Mesenchymal stem cell (in vitro differentiated cells and primary cell): ENCODE measurements around the gene ADGRG1.

Source experiments
- DNase-seq: peaks from one replicate; pipeline ENCODE4 v3.0.0-alpha.2; 2013
- H2AFZ ChIP-seq: one replicate; pipeline ENCODE4 v1.6.1; 2013; ENCODE audit warnings: low read depth, mild to moderate bottlenecking, control low read depth, inconsistent platforms, low read length, moderate library complexity
- H2AK5ac ChIP-seq: 2 replicates; pipeline ENCODE4 v1.6.1; 2013; ENCODE audit warnings: low read length, moderate library complexity, mild to moderate bottlenecking, inconsistent platforms; ENCODE audit not compliant: severe bottlenecking
- H2BK120ac ChIP-seq: one replicate; pipeline ENCODE4 v1.6.1; 2013; ENCODE audit warnings: low read depth, mild to moderate bottlenecking, inconsistent platforms, low read length, moderate library complexity
- H2BK12ac ChIP-seq, 2 experiments: one replicate each; pipeline ENCODE4 v1.6.1; 2013; ENCODE audit warnings: inconsistent platforms in 2 of 2, low read length in 2 of 2, mild to moderate bottlenecking in 2 of 2, moderate library complexity in 2 of 2, control low read depth in 1 of 2
- H2BK15ac ChIP-seq: one replicate; pipeline ENCODE4 v1.6.1; 2013; ENCODE audit warnings: mild to moderate bottlenecking, low read depth, inconsistent platforms; ENCODE audit not compliant: poor library complexity, severe bottlenecking
- H2BK5ac ChIP-seq: 2 replicates; pipeline ENCODE4 v1.6.1; 2013; ENCODE audit warnings: low read depth, mild to moderate bottlenecking, low read length, control low read depth, inconsistent platforms; ENCODE audit not compliant: poor library complexity, severe bottlenecking
- H3K14ac ChIP-seq, 2 experiments: one replicate each; pipeline ENCODE4 v1.6.1; 2013; ENCODE audit warnings: inconsistent platforms in 2 of 2, low read length in 2 of 2, control low read depth in 1 of 2, mild to moderate bottlenecking in 1 of 2, moderate library complexity in 1 of 2
- H3K18ac ChIP-seq, 2 experiments: one replicate each; pipeline ENCODE4 v1.6.1; 2013; ENCODE audit warnings: inconsistent platforms in 2 of 2, low read length in 2 of 2, control low read depth in 1 of 2, low read depth in 1 of 2, mild to moderate bottlenecking in 1 of 2
- H3K23ac ChIP-seq, 2 experiments: one replicate each; pipeline ENCODE4 v1.6.1; 2013; ENCODE audit warnings: inconsistent platforms in 2 of 2, low read length in 2 of 2, mild to moderate bottlenecking in 2 of 2, moderate library complexity in 2 of 2, control low read depth in 1 of 2
- H3K27ac ChIP-seq: 2 replicates; pipeline ENCODE4 v1.5.1; 2013; ENCODE audit warnings: mild to moderate bottlenecking, moderate library complexity, low read length, control low read depth, inconsistent platforms; ENCODE audit not compliant: poor library complexity, severe bottlenecking
- H3K27me3 ChIP-seq, 2 experiments: 2 replicates each; pipeline versions ENCODE4 v1.6.1 to v1.7.0; 2013; ENCODE audit warnings: low read length in 2 of 2, mild to moderate bottlenecking in 2 of 2, moderate library complexity in 2 of 2, control low read depth in 1 of 2, inconsistent platforms in 1 of 2; ENCODE audit not compliant: control insufficient read depth in 1 of 2, insufficient read depth in 1 of 2
- H3K36me3 ChIP-seq, 2 experiments: 2 replicates each; pipeline versions ENCODE4 v1.6.1 to v1.7.0; 2013; ENCODE audit warnings: low read length in 2 of 2, control low read depth in 1 of 2, inconsistent platforms in 1 of 2, low read depth in 1 of 2, mild to moderate bottlenecking in 1 of 2; ENCODE audit not compliant: insufficient read depth in 2 of 2, control insufficient read depth in 1 of 2
- H3K4ac ChIP-seq, 2 experiments: one replicate each; pipeline ENCODE4 v1.6.1; 2013; ENCODE audit warnings: inconsistent platforms in 2 of 2, low read length in 2 of 2, mild to moderate bottlenecking in 2 of 2, moderate library complexity in 2 of 2, control low read depth in 1 of 2, low read depth in 1 of 2
- H3K4me1 ChIP-seq: 2 replicates; pipeline ENCODE4 v1.6.1; 2013; ENCODE audit warnings: low read depth, low read length, control low read depth; ENCODE audit not compliant: control insufficient read depth, insufficient read depth
- H3K4me2 ChIP-seq: 2 replicates; pipeline ENCODE4 v1.6.1; 2013; ENCODE audit warnings: low read length, mild to moderate bottlenecking, inconsistent platforms; ENCODE audit not compliant: poor library complexity, severe bottlenecking
- H3K4me3 ChIP-seq, 2 experiments: 2 replicates each; pipeline versions ENCODE4 v1.5.1 to v1.7.0; 2013; ENCODE audit warnings: low read length in 2 of 2, mild to moderate bottlenecking in 2 of 2, control low read depth in 1 of 2, low read depth in 1 of 2; ENCODE audit not compliant: insufficient read depth in 1 of 2
- H3K79me1 ChIP-seq: replicated peaks from 2 replicates; pipeline ENCODE4 v1.6.1; 2013; ENCODE audit warnings: mild to moderate bottlenecking, control low read depth, low read length, inconsistent platforms; ENCODE audit not compliant: poor library complexity, severe bottlenecking
- H3K9ac ChIP-seq: 2 replicates; pipeline ENCODE4 v1.7.0; 2013; ENCODE audit warnings: mild to moderate bottlenecking, low read length, moderate library complexity
- H3K9me3 ChIP-seq: 2 replicates; pipeline ENCODE4 v1.7.0; 2013; ENCODE audit warnings: mild to moderate bottlenecking, low read length; ENCODE audit not compliant: control insufficient read depth
- H4K8ac ChIP-seq: one replicate; pipeline ENCODE4 v1.6.1; 2013; ENCODE audit warnings: inconsistent platforms, mild to moderate bottlenecking, low read length, moderate library complexity
- H4K91ac ChIP-seq: one replicate; pipeline ENCODE4 v1.6.1; 2013; ENCODE audit warnings: mild to moderate bottlenecking, low read length, inconsistent platforms
- WGBS: methylation state at CpG from one replicate; pipeline ENCODE4 v1.1.7; 2013; ENCODE audit warnings: mixed read lengths; 5-methylcytosine and 5-hydroxymethylcytosine counted together

ADGRG1 gene

GRCh38 chr16:57620335-57621231 lies 7.8 kb upstream of the ADGRG1 start:
- Histone ChIP-seq H3K4me3 (no peak overlapping the region), H2BK15ac (no peak overlapping the region), H2BK5ac (peak overlapping the region; percentile 14), H3K4me2 (no peak overlapping the region), H2BK12ac (no peak overlapping the region), H3K23ac (no peak overlapping the region), H3K4me1 (peaks cover 51% of the 10 kb centered on the region), H3K18ac (no peak overlapping the region), H3K27me3 (no peaks in the 10 kb centered on the region), H4K91ac (no peak overlapping the region), H4K8ac (no peak overlapping the region), H3K4ac (no peak overlapping the region), H3K9ac (no peak overlapping the region), H2AFZ (no peak overlapping the region), H3K27ac (no peak overlapping the region), H2AK5ac (peak overlapping the region; percentile 55), H3K9me3 (no peaks in the 10 kb centered on the region), H3K14ac (no peak overlapping the region), H3K79me1 (no peaks in the 10 kb centered on the region), H2BK120ac (no peak overlapping the region), H3K36me3 (no peaks in the 10 kb centered on the region)
- WGBS = 70% methylated on average over 27 of the region's 27 CpGs
- no peak for DNase-seq

DNA sequence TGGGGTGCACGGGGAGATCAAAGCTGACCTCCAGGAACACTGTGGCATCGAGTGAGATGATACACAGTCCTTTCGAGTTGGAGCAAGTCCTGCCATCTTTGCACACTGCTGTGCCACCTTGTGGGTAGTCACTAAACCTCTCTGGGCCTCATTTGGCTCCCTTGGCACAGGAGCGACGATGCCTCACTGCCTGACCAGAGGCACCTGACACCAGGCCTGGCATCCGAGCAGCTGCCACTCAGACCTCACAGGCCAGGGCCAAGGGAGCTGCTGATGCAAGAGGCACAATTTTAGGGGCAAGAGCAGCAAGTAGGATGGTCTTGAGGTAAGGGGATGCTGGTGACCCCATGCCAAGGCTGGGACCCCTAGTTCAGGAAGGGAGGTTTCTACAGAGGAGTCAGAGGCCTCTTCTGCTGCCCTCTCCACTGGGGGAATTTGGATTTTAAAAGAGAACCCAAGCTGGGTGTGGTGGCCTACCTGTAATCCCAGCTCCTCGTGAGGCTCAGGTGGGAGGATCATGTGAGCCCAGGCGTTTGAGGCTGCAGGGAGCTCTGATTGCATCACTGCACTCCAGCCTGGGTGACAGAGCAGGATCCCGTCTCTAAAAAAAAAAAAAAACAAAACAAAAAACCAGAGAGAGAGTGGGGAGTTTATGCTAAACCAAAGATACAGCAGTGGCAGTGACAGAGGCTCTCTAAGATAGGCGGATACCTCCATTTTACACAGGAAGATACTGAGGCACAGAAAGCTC lies 6.7 kb upstream of the ADGRG1 start:
- Histone ChIP-seq H3K36me3 (no peaks in the 10 kb centered on the region), H3K27ac (peak overlapping the region; percentile 78), H3K79me1 (no peaks in the 10 kb centered on the region), H3K4me3 (no peak overlapping the region), H2AFZ (no peak overlapping the region), H3K4me2 (no peak overlapping the region), H4K8ac (no peak overlapping the region), H4K91ac (no peak overlapping the region), H2BK15ac (no peak overlapping the region), H3K4me1 (peaks cover 59% of the 10 kb centered on the region), H3K18ac (no peak overlapping the region), H2BK5ac (no peak overlapping the region), H2BK120ac (no peak overlapping the region), H2AK5ac (peak overlapping the region; percentile 96), H3K9ac (no peak overlapping the region), H3K14ac (no peak overlapping the region), H3K9me3 (no peaks in the 10 kb centered on the region), H3K23ac (no peak overlapping the region), H2BK12ac (no peak overlapping the region), H3K4ac (no peak overlapping the region), H3K27me3 (no peaks in the 10 kb centered on the region)
- WGBS = 82% methylated on average over 8 of the region's 10 CpGs
- no peak for DNase-seq

- no peak overlapping the region for H4K91ac ChIP-seq
- no peak overlapping the region for H2AFZ ChIP-seq
- H2BK120ac ChIP-seq = no peak overlapping the region
- no peak for DNase-seq
- H3K9me3 ChIP-seq = no peaks in the 10 kb centered on the region
- no peak overlapping the region for H3K9ac ChIP-seq
- H3K36me3 ChIP-seq = no peaks in the 10 kb centered on the region
- H2BK15ac ChIP-seq = no peak overlapping the region
- no peak overlapping the region for H3K4ac ChIP-seq
- H3K4me1 ChIP-seq = peaks cover 67% of the 10 kb centered on the region
- peak overlapping the region; percentile 0 for H4K8ac ChIP-seq
- H3K4me3 ChIP-seq = no peak overlapping the region
- no peak overlapping the region for H3K18ac ChIP-seq
- H2AK5ac ChIP-seq = peak overlapping the region; percentile 96
- no peak overlapping the region for H2BK12ac ChIP-seq
- WGBS = 87% methylated on average over 16 of the region's 16 CpGs
- H3K23ac ChIP-seq = no peak overlapping the region
- H3K27ac ChIP-seq = peak overlapping the region; percentile 78
- no peaks in the 10 kb centered on the region for H3K27me3 ChIP-seq
- H2BK5ac ChIP-seq = peak overlapping the region; percentile 45
- peak overlapping the region in 1 of 2 experiments; percentile 4 for H3K14ac ChIP-seq
- no peak overlapping the region for H3K4me2 ChIP-seq
- H3K79me1 ChIP-seq = no peaks in the 10 kb centered on the region
Measured at GRCh38 chr16:57622361-57623250, 5.8 kb upstream of the ADGRG1 start.
